Adrenal gland (tissue), 12 donors: Measurements from ENCODE around the gene SMAD3. TPM values are rescaled to one million over a fixed set of nuclear protein-coding genes. Genes with fewer than 3 reads are reported as not detected.
A peak's percentile ranks its signal among the peaks of the same experiment; 100 is the strongest.

Experiments used
- DNase-seq, 7 donors: peaks; one replicate each; pipeline ENCODE4 v3.0.0-alpha.2; 2019 to 2020
- H3K27ac ChIP-seq, 5 donors: fragments of 200-600 bp; sonication (generic) in 4 of 5; 1 replicate in 3 of 5; 2 replicates in 2 of 5; pipeline versions ENCODE4 v1.5.1 to v1.8.0; 2016 to 2020; ENCODE audit warnings: mild to moderate bottlenecking in 1 of 5
- H3K27me3 ChIP-seq: fragments of 200-600 bp; 2 replicates; pipeline ENCODE4 v1.8.0; 2021
- H3K36me3 ChIP-seq, 2 donors: fragments of 200-600 bp; replicated peaks in 1 of 2; 1 replicate in 1 of 2; 2 replicates in 1 of 2; pipeline versions ENCODE4 v1.5.1 to v1.8.0; 2018 to 2022
- H3K4me1 ChIP-seq, 2 donors: fragments of 200-600 bp; replicated peaks in 1 of 2; 1 replicate in 1 of 2; 2 replicates in 1 of 2; pipeline versions ENCODE4 v1.5.1 to v1.8.0; 2018 to 2021
- H3K4me3 ChIP-seq, 4 donors: fragments of 200-600 bp; sonication (generic) in 3 of 4; one replicate each; pipeline ENCODE4 v1.5.1; 2016 to 2018
- H3K9me3 ChIP-seq, 3 donors: fragments of 200-600 bp; sonication (generic) in 1 of 3; replicated peaks in 1 of 3; 1 replicate in 2 of 3; 2 replicates in 1 of 3; pipeline versions ENCODE4 v1.5.1 to v1.8.0; 2016 to 2021
- POLR2A ChIP-seq, 2 donors: fragments of 450-650 bp; IDR thresholded peaks; one replicate each; pipeline ENCODE4 v1.6.1; 2017; ENCODE audit warnings: antibody characterized with exemption in 2 of 2, mild to moderate bottlenecking in 2 of 2, moderate library complexity in 1 of 2
- WGBS, 4 donors: extraction: QIAGEN DNeasy Blood & Tissue Kit in 2 of 4; methylation state at CpG; one replicate each; pipeline versions ENCODE4 v1.1.5 to v1.1.7; 2013 to 2017; 5-methylcytosine and 5-hydroxymethylcytosine counted together
- intact Hi-C, 2 donors: fragments of 100-400 bp; cut with DNase I; formaldehyde crosslinking; loops; one replicate each; pipeline versions ENCODE4 v1.14.1 to v1.15.0; 2022 to 2023
- polyA plus RNA-seq, 3 donors: library from polyadenylated mRNA; stranded (reverse); fragments of 200-250 nt in 2 of 3; fragments of 350-450 nt in 1 of 3; fragmentation: Illumina TruSeq in 1 of 3; extraction: RNeasy Lipid Tissue Mini Kit (QIAGEN cat#74804) in 1 of 3; gene quantifications; one replicate each; pipeline ENCODE4 v1.2.3, GENCODE V29; 2013 to 2014
- total RNA-seq, 9 donors: library from RNA; depleted of rRNA in 4 of 9; stranded (reverse); fragments of >200 nt in 4 of 9; fragments of 120-200 nt in 1 of 9; fragmentation: NEBNext Ultra II Directional in 1 of 9; extraction: Animal tissue kit (Norgen Biotek cat#: 25700) in 1 of 9; gene quantifications; one replicate each; pipeline versions ENCODE4 v1.1.0 to v1.2.4, GENCODE V29; 2013 to 2023
- TF ChIP-seq, protein P1 (sequence below), 6 experiments: fragments of 450-650 bp in 4 of 6; fragments of 200-600 bp in 2 of 6; sonication (generic) in 1 of 6; IDR thresholded peaks; 1 replicate in 5 of 6; 2 replicates in 1 of 6; pipeline versions ENCODE4 v1.5.1 to v1.8.0; 2016 to 2021; ENCODE audit warnings: antibody characterized with exemption in 6 of 6, mild to moderate bottlenecking in 2 of 6, moderate library complexity in 1 of 6
- donor health status: healthy with polysubstance abuse.
- donor health status: Bipolar disorder and iron deficiency.
- donor health status: DM: yes; HTN: yes; CAD: no.
- donor health status: DM: no; HTN: no; CAD: no.
- donor health status: DM: no; HTN: no; CAD: no.
- donor health status: DM: yes; HTN: yes; CAD: no.

SMAD3 gene
- total and polyA plus RNA-seq, 12 donors = 6.4 to 92.0 (median 8.0) TPM

DNA sequence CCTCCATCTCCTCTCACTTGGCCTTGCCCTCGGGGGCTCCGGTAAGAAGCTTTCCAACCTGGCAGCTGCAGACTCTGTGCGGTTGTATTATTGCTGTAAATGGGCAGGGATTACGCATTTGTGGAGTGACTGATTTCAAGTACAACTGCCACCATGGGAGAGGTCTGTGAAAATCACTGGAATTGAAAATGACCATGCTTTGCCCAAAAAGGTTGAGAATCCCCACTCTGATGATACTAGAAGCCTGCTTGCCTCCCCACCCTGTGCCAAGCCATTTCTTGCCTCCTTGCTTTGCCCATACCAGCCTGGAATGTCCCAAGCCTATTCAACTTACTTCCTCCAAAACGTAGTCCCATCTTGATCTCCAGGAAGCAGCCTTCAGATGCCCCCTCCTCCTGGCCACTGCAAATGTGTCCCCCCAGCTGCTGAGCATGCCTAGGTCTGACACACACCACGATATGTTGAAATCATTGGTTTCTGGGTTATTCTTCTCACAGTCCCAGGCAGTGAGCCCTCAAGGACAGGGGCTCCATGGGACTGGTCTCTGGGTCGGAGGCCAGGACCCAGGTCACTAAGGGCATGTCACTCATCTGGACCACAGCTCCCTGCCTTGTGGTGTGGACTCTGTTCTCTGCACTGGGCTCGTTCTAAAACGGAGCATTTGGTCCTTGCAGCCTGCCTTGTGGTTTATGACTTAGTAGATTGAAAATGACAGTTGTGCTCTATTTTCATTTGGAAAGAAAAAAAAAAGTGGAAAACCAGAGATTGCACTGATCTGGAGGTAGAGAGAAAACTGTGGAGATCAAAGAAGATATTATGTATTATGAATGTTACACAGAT, 42.9 kb downstream of the SMAD3 start:
- WGBS, 4 donors = 59 to 70% (median 65%) methylated on average over 9 of the region's 9 CpGs
- intact Hi-C loops = no loop called here
- no peak for TF ChIP-seq POLR2A (IDR thresholded peaks at IDR 0.05)
- TF ChIP-seq, protein P1, sequence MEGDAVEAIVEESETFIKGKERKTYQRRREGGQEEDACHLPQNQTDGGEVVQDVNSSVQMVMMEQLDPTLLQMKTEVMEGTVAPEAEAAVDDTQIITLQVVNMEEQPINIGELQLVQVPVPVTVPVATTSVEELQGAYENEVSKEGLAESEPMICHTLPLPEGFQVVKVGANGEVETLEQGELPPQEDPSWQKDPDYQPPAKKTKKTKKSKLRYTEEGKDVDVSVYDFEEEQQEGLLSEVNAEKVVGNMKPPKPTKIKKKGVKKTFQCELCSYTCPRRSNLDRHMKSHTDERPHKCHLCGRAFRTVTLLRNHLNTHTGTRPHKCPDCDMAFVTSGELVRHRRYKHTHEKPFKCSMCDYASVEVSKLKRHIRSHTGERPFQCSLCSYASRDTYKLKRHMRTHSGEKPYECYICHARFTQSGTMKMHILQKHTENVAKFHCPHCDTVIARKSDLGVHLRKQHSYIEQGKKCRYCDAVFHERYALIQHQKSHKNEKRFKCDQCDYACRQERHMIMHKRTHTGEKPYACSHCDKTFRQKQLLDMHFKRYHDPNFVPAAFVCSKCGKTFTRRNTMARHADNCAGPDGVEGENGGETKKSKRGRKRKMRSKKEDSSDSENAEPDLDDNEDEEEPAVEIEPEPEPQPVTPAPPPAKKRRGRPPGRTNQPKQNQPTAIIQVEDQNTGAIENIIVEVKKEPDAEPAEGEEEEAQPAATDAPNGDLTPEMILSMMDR (IDR thresholded peaks at IDR 0.05) = no peak
- Histone ChIP-seq H3K4me3 (no peak overlapping the region), H3K27me3 (no peaks in the 10 kb centered on the region), H3K9me3 (no peaks in the 10 kb centered on the region), H3K4me1 (peaks cover 19 to 65% of the 10 kb centered on the region in 2 donors), H3K27ac (no peak overlapping the region), H3K36me3 (no peaks in the 10 kb centered on the region)
- DNase-seq = no peak

DNA sequence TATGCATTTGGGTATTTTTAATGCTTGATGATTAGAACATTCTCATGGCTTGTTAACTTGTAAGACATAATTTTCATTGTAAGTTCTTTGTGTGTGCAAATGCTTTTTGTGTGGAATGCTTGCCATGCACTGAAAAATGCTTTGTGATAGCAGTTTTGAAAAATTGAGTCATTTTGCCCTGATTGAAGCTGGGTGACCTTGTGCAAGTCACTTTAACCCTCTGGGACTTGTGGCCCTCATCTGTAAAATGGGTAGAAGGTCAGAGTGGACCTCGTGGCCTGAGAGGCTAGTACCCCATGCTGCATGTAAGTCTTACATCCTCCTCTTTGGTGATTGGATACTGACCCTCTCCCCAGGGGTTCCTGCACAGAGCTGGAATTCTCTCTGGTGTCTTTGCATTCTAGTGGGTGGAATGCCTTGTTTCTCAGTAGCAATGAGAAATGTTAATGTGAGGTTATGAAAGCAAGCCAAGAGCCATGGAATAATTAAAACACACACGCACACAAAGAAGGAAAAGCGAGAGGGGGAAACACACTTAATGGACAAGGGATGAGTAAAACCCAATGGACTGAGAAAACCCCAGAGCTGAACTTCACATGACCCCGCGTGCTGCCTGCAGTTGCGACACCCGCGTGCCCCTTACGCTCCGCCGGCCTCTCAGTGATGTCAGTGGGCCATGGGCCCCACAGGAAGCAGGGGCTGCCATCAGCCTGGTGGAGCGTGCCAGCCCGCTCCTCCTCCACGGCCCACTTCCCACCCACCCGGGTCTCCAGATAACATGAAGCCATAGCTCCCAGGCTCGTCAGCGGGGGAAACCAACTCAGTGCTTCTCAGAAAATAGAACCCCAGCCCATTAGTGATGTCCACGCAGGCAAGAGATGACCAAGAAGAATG, 44.0 kb downstream of the SMAD3 start:
- intact Hi-C loops = no loop called here
- H3K36me3 ChIP-seq = no peaks in the 10 kb centered on the region
- peak in 6 of 7 donors; percentile 53 to 81 (median 62) for DNase-seq
- no peak overlapping the region for H3K4me3 ChIP-seq
- H3K4me1 ChIP-seq = peaks cover 19 to 61% of the 10 kb centered on the region in 2 donors
- no peaks in the 10 kb centered on the region for H3K27me3 ChIP-seq
- TF ChIP-seq POLR2A (IDR thresholded peaks at IDR 0.05) = no peak
- TF ChIP-seq, protein P1 (IDR thresholded peaks at IDR 0.05) = no peak
- WGBS, 4 donors = 59 to 76% (median 61%) methylated on average over 18 of the region's 18 CpGs
- H3K27ac ChIP-seq = peak overlapping the region in 2 of 5 donors; percentile 25 to 72
- no peaks in the 10 kb centered on the region for H3K9me3 ChIP-seq

DNA sequence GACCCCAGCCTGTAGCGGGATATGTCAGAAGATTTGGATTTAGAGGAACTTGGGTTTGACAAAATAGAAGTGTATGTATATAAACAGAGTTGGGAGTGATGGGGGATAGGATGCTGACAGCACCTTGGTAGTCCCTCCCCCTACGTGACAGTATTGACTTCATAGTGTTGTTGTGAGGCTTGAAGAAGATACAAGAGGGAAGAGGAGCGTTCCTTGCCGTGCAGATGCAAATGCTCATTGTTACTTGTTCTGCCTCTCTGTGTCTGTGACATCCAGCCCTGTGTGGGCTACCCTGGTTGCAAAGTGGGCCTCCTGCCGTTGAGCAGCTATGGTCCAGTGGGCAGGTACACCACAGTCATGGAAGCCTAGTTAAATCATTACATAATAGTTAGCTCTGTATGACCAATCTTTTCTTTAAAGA, 45.0 kb downstream of the SMAD3 start:
- H3K4me1 ChIP-seq = peaks cover 19 to 51% of the 10 kb centered on the region in 2 donors
- H3K9me3 ChIP-seq = no peaks in the 10 kb centered on the region
- WGBS, 4 donors = 90 to 94% (median 92%) methylated on average over 5 of the region's 5 CpGs
- no peak overlapping the region for H3K4me3 ChIP-seq
- no peak for DNase-seq
- H3K27me3 ChIP-seq = no peaks in the 10 kb centered on the region
- intact Hi-C loops = no loop called here
- no peaks in the 10 kb centered on the region for H3K36me3 ChIP-seq
- TF ChIP-seq, protein P1 (IDR thresholded peaks at IDR 0.05) = no peak
- TF ChIP-seq POLR2A (IDR thresholded peaks at IDR 0.05) = no peak
- peak overlapping the region in 2 of 5 donors; percentile 25 to 72 for H3K27ac ChIP-seq
